Cerebellar cortex (tissue), 1 donor: ENCODE results near the gene PPP2R5C.

Source experiments
- DNase-seq: peaks from one replicate; pipeline ENCODE4 v3.0.0-alpha.2; 2015; ENCODE audit warnings: low spot score

Gene PPP2R5C

GRCh38 chr14:101887219-101887618 lies 125.7 kb downstream of the PPP2R5C start:
- DNase-seq = no peak

- DNase-seq = no peak
Measured at GRCh38 chr14:101888182-101888581, 126.7 kb downstream of the PPP2R5C start.

GRCh38 chr14:101889366-101889765 lies 127.9 kb downstream of the PPP2R5C start:
- DNase-seq = no peak

- peak; percentile 40 for DNase-seq
Measured at GRCh38 chr14:101889898-101890297, 128.4 kb downstream of the PPP2R5C start.

- DNase-seq = no peak
Measured at GRCh38 chr14:101891471-101891870, 130.0 kb downstream of the PPP2R5C start.

GRCh38 chr14:101893759-101894158 lies 132.2 kb downstream of the PPP2R5C start:
- no peak for DNase-seq

GRCh38 chr14:101894365-101895081 lies 133.0 kb downstream of the PPP2R5C start:
- DNase-seq = no peak

- no peak for DNase-seq
Measured at GRCh38 chr14:101895256-101895655, 133.7 kb downstream of the PPP2R5C start.

- DNase-seq = no peak
Measured at GRCh38 chr14:101897326-101897725, 135.8 kb downstream of the PPP2R5C start.

GRCh38 chr14:101898416-101898815 lies 136.9 kb downstream of the PPP2R5C start:
- DNase-seq = no peak

- no peak for DNase-seq
Measured at GRCh38 chr14:101899263-101899662, 137.8 kb downstream of the PPP2R5C start.

GRCh38 chr14:101900253-101900652 lies 138.7 kb downstream of the PPP2R5C start:
- DNase-seq = no peak

- DNase-seq = peak; percentile 38
Measured at GRCh38 chr14:101903111-101903561, 141.6 kb downstream of the PPP2R5C start.

GRCh38 chr14:101905614-101906013 lies 144.1 kb downstream of the PPP2R5C start:
- DNase-seq = no peak

- no peak for DNase-seq
Measured at GRCh38 chr14:101906645-101907044, 145.1 kb downstream of the PPP2R5C start.

GRCh38 chr14:101907619-101908018 lies 146.1 kb downstream of the PPP2R5C start:
- no peak for DNase-seq

GRCh38 chr14:101908795-101909194 lies 147.3 kb downstream of the PPP2R5C start:
- no peak for DNase-seq

- no peak for DNase-seq
Measured at GRCh38 chr14:101909371-101910096, 148.0 kb downstream of the PPP2R5C start.

- no peak for DNase-seq
Measured at GRCh38 chr14:101912841-101913240, 151.3 kb downstream of the PPP2R5C start.

GRCh38 chr14:101914083-101914482 lies 152.6 kb downstream of the PPP2R5C start:
- DNase-seq = no peak

- no peak for DNase-seq
Measured at GRCh38 chr14:101915871-101916815, 154.6 kb downstream of the PPP2R5C start.

- no peak for DNase-seq
Measured at GRCh38 chr14:101916816-101917412, 155.4 kb downstream of the PPP2R5C start.
